T-helper 1 cell treated with Interleukin-12 subunit alpha and Interleukin-12 subunit beta and Interleukin-4 antibody, amounts not matched to agents 30 μg/mL and 1 μg/mL, for 36 hours (primary cell): ENCODE data around the gene EVA1A.

Source experiments
- H3K27ac Mint-ChIP-seq: one replicate; pipeline ENCODE4 v1.8.0; 2021; ENCODE audit warnings: mild to moderate bottlenecking, mixed read lengths
- H3K27me3 Mint-ChIP-seq: one replicate; pipeline ENCODE4 v1.8.0; 2021; ENCODE audit warnings: low read depth, mixed read lengths
- H3K36me3 Mint-ChIP-seq: one replicate; pipeline ENCODE4 v1.8.0; 2021; ENCODE audit warnings: low read depth, mixed read lengths
- H3K4me1 Mint-ChIP-seq: one replicate; pipeline ENCODE4 v1.8.0; 2021; ENCODE audit warnings: low read depth, mixed read lengths
- H3K4me3 Mint-ChIP-seq: one replicate; pipeline ENCODE4 v1.8.0; 2021; ENCODE audit warnings: mild to moderate bottlenecking, moderate library complexity, mixed read lengths
- H3K9me3 Mint-ChIP-seq: one replicate; pipeline ENCODE4 v1.8.0; 2021; ENCODE audit warnings: mixed read lengths

Gene EVA1A

GRCh38 chr2:75560768-75561565, at the start of gene EVA1A:
EVA1A (minus strand) TSS chr2:75560939; CDS start chr2:75518140, 42,799 bp downstream.
- H3K9me3 Mint-ChIP-seq: no peaks in the 10 kb centered on the region
- H3K4me3 Mint-ChIP-seq: peak within 1 kb of the TSS; percentile 83
- H3K27ac Mint-ChIP-seq: no peak within 1 kb of the TSS
- H3K4me1 Mint-ChIP-seq: peaks cover 8% of the 10 kb centered on the region
- peaks cover 60% of the 10 kb centered on the region for H3K27me3 Mint-ChIP-seq
- H3K36me3 Mint-ChIP-seq: no peaks in the 10 kb centered on the region

- peaks cover 34% of the 10 kb centered on the region for H3K27me3 Mint-ChIP-seq
- H3K9me3 Mint-ChIP-seq: no peaks in the 10 kb centered on the region
- no peaks in the 10 kb centered on the region for H3K36me3 Mint-ChIP-seq
- no peak overlapping the region for H3K4me3 Mint-ChIP-seq
- no peaks in the 10 kb centered on the region for H3K4me1 Mint-ChIP-seq
- no peak overlapping the region for H3K27ac Mint-ChIP-seq
These were observed 49.3 kb upstream of the EVA1A start for GRCh38 chr2:75609937-75610508.

GRCh38 chr2:75609334-75609689, 48.6 kb upstream of the EVA1A start:
- H3K9me3 Mint-ChIP-seq: no peaks in the 10 kb centered on the region
- no peaks in the 10 kb centered on the region for H3K4me1 Mint-ChIP-seq
- H3K27ac Mint-ChIP-seq: no peak overlapping the region
- H3K4me3 Mint-ChIP-seq: no peak overlapping the region
- H3K36me3 Mint-ChIP-seq: no peaks in the 10 kb centered on the region
- peaks cover 38% of the 10 kb centered on the region for H3K27me3 Mint-ChIP-seq

GRCh38 chr2:75608684-75609333, 48.1 kb upstream of the EVA1A start:
- no peak overlapping the region for H3K4me3 Mint-ChIP-seq
- no peaks in the 10 kb centered on the region for H3K9me3 Mint-ChIP-seq
- no peaks in the 10 kb centered on the region for H3K4me1 Mint-ChIP-seq
- no peaks in the 10 kb centered on the region for H3K36me3 Mint-ChIP-seq
- no peak overlapping the region for H3K27ac Mint-ChIP-seq
- H3K27me3 Mint-ChIP-seq: peaks cover 42% of the 10 kb centered on the region

GRCh38 chr2:75607988-75608683, 47.4 kb upstream of the EVA1A start:
- H3K4me3 Mint-ChIP-seq: no peak overlapping the region
- H3K9me3 Mint-ChIP-seq: no peaks in the 10 kb centered on the region
- H3K27me3 Mint-ChIP-seq: peaks cover 44% of the 10 kb centered on the region
- H3K4me1 Mint-ChIP-seq: no peaks in the 10 kb centered on the region
- no peaks in the 10 kb centered on the region for H3K36me3 Mint-ChIP-seq
- no peak overlapping the region for H3K27ac Mint-ChIP-seq

- no peaks in the 10 kb centered on the region for H3K4me1 Mint-ChIP-seq
- peaks cover 41% of the 10 kb centered on the region for H3K27me3 Mint-ChIP-seq
- H3K36me3 Mint-ChIP-seq: no peaks in the 10 kb centered on the region
- no peak overlapping the region for H3K27ac Mint-ChIP-seq
- no peak overlapping the region for H3K4me3 Mint-ChIP-seq
- no peaks in the 10 kb centered on the region for H3K9me3 Mint-ChIP-seq
These were observed 46.7 kb upstream of the EVA1A start for GRCh38 chr2:75607400-75607798.

- Mint-ChIP-seq H3K27me3 (peaks cover 37% of the 10 kb centered on the region), H3K4me3 (no peak overlapping the region), H3K27ac (no peak overlapping the region), H3K4me1 (no peaks in the 10 kb centered on the region), H3K36me3 (no peaks in the 10 kb centered on the region), H3K9me3 (no peaks in the 10 kb centered on the region)
These were observed 46.1 kb upstream of the EVA1A start for GRCh38 chr2:75606761-75607399.

- Mint-ChIP-seq H3K36me3 (no peaks in the 10 kb centered on the region), H3K9me3 (no peaks in the 10 kb centered on the region), H3K27ac (no peak overlapping the region), H3K27me3 (peaks cover 35% of the 10 kb centered on the region), H3K4me1 (no peaks in the 10 kb centered on the region), H3K4me3 (no peak overlapping the region)
These were observed 45.2 kb upstream of the EVA1A start for GRCh38 chr2:75605770-75606529.

GRCh38 chr2:75604484-75604883, 43.7 kb upstream of the EVA1A start:
- H3K27me3 Mint-ChIP-seq: peaks cover 35% of the 10 kb centered on the region

GRCh38 chr2:75603477-75603876, 42.7 kb upstream of the EVA1A start:
- no peaks in the 10 kb centered on the region for H3K4me1 Mint-ChIP-seq
- H3K4me3 Mint-ChIP-seq: no peak overlapping the region
- no peak overlapping the region for H3K27ac Mint-ChIP-seq
- H3K9me3 Mint-ChIP-seq: no peaks in the 10 kb centered on the region
- H3K36me3 Mint-ChIP-seq: no peaks in the 10 kb centered on the region
- peaks cover 29% of the 10 kb centered on the region for H3K27me3 Mint-ChIP-seq

More at GRCh38 chr2:75604484-75604883, 43.7 kb upstream of the EVA1A start:
- no peaks in the 10 kb centered on the region for H3K36me3 Mint-ChIP-seq
- no peak overlapping the region for H3K4me3 Mint-ChIP-seq
- H3K9me3 Mint-ChIP-seq: no peaks in the 10 kb centered on the region
- H3K27ac Mint-ChIP-seq: no peak overlapping the region
- no peaks in the 10 kb centered on the region for H3K4me1 Mint-ChIP-seq

GRCh38 chr2:75602724-75603342, 42.1 kb upstream of the EVA1A start:
- H3K9me3 Mint-ChIP-seq: no peaks in the 10 kb centered on the region
- peaks cover 25% of the 10 kb centered on the region for H3K27me3 Mint-ChIP-seq
- no peak overlapping the region for H3K4me3 Mint-ChIP-seq
- H3K27ac Mint-ChIP-seq: no peak overlapping the region
- H3K4me1 Mint-ChIP-seq: no peaks in the 10 kb centered on the region
- no peaks in the 10 kb centered on the region for H3K36me3 Mint-ChIP-seq

GRCh38 chr2:75600461-75601011, 39.8 kb upstream of the EVA1A start:
- peaks cover 14% of the 10 kb centered on the region for H3K27me3 Mint-ChIP-seq
- no peaks in the 10 kb centered on the region for H3K36me3 Mint-ChIP-seq
- no peaks in the 10 kb centered on the region for H3K4me1 Mint-ChIP-seq
- H3K9me3 Mint-ChIP-seq: no peaks in the 10 kb centered on the region
- H3K27ac Mint-ChIP-seq: no peak overlapping the region
- no peak overlapping the region for H3K4me3 Mint-ChIP-seq

- Mint-ChIP-seq H3K27me3 (peaks cover 4% of the 10 kb centered on the region), H3K4me1 (no peaks in the 10 kb centered on the region), H3K36me3 (no peaks in the 10 kb centered on the region), H3K27ac (no peak overlapping the region), H3K9me3 (no peaks in the 10 kb centered on the region), H3K4me3 (no peak overlapping the region)
These were observed 37.9 kb upstream of the EVA1A start for GRCh38 chr2:75598589-75599155.
